ENCODE measurements around the gene SIT1. TPM values are rescaled to one million over a fixed set of nuclear protein-coding genes. Genes with fewer than 3 reads are reported as not detected.

SIT1 gene
- polyA plus RNA-seq, 1 donor (not counting 4 experiments of a cell fraction or from before 2014, with no cell fraction given): not detected

DNA sequence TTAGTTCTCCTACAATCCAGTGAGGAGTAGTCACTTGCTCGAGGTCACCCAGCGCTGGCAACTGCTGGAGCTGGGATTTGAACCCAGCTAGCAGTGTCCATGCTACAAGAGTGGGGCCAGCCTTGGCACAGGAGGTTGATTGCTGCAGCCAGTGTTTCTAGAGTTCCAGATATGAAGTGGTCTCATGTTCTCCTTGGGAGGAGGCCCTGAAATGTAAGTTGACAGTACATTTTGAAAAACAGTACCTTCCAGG lies 8.2 kb upstream of the SIT1 start:
- H3K9ac ChIP-seq (ENCODE audit: control insufficient read depth, extremely low read depth, insufficient read depth, low read length): peak overlapping the region; percentile 82
- no peak for FAIRE-seq
- H4K20me1 ChIP-seq (ENCODE audit: control insufficient read depth, extremely low read depth, insufficient read depth, low read length): no peaks in the 10 kb centered on the region
- peak overlapping the region; percentile 49 for H3K27ac ChIP-seq (ENCODE audit: control insufficient read depth, insufficient read depth, low read length)
- TF ChIP-seq EZH2 (IDR thresholded peaks at IDR 0.05; ENCODE audit: low read length): no peak
- TF ChIP-seq, protein P1, sequence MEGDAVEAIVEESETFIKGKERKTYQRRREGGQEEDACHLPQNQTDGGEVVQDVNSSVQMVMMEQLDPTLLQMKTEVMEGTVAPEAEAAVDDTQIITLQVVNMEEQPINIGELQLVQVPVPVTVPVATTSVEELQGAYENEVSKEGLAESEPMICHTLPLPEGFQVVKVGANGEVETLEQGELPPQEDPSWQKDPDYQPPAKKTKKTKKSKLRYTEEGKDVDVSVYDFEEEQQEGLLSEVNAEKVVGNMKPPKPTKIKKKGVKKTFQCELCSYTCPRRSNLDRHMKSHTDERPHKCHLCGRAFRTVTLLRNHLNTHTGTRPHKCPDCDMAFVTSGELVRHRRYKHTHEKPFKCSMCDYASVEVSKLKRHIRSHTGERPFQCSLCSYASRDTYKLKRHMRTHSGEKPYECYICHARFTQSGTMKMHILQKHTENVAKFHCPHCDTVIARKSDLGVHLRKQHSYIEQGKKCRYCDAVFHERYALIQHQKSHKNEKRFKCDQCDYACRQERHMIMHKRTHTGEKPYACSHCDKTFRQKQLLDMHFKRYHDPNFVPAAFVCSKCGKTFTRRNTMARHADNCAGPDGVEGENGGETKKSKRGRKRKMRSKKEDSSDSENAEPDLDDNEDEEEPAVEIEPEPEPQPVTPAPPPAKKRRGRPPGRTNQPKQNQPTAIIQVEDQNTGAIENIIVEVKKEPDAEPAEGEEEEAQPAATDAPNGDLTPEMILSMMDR (optimal IDR thresholded peaks at IDR 0.05 in 1 of 3, IDR thresholded peaks at IDR 0.05 in 1 of 3, conservative IDR thresholded peaks at IDR 0.05 in 1 of 3; ENCODE audit: extremely low read depth in 1 of 3, insufficient read depth in 2 of 3, low read length in 3 of 3): no peak
- peak overlapping the region; percentile 80 for H3K4me2 ChIP-seq (ENCODE audit: control insufficient read depth, extremely low read depth, insufficient read depth, low read depth, low read length)
- H3K36me3 ChIP-seq (ENCODE audit: control insufficient read depth in 2 of 2, extremely low read depth in 1 of 2, insufficient read depth in 2 of 2, low read length in 2 of 2): peaks cover 1 to 13% of the 10 kb centered on the region in 2 experiments
- peak overlapping the region; percentile 73 to 84 (median 81) for H3K4me3 ChIP-seq (ENCODE audit: control insufficient read depth in 2 of 3, extremely low read depth in 1 of 3, insufficient read depth in 2 of 3, low read depth in 1 of 3, low read length in 3 of 3)
- H3K4me1 ChIP-seq (ENCODE audit: control insufficient read depth, extremely low read depth, insufficient read depth, low read length): peaks cover 13% of the 10 kb centered on the region
- H3K9me1 ChIP-seq (ENCODE audit: control insufficient read depth, extremely low read depth, insufficient read depth, low read length): no peaks in the 10 kb centered on the region
- dilution Hi-C loops (cut with MboI; ENCODE audit: extremely low pct_ligation_motif_present, low sequenced_read_pairs): no loop called here
- DNase-seq (ENCODE audit: low read depth, low spot score): no peak
- peak overlapping the region; percentile 53 for H2AFZ ChIP-seq (ENCODE audit: control insufficient read depth, low read length)
- peaks cover 3% of the 10 kb centered on the region for H3K27me3 ChIP-seq (ENCODE audit: control insufficient read depth, extremely low read depth, insufficient read depth, low read length)
- H3K79me2 ChIP-seq (ENCODE audit: control insufficient read depth, insufficient read depth, low read length): peaks cover 2% of the 10 kb centered on the region
- no peaks in the 10 kb centered on the region for H3K9me3 ChIP-seq (ENCODE audit: control insufficient read depth, low read depth, low read length)

DNA sequence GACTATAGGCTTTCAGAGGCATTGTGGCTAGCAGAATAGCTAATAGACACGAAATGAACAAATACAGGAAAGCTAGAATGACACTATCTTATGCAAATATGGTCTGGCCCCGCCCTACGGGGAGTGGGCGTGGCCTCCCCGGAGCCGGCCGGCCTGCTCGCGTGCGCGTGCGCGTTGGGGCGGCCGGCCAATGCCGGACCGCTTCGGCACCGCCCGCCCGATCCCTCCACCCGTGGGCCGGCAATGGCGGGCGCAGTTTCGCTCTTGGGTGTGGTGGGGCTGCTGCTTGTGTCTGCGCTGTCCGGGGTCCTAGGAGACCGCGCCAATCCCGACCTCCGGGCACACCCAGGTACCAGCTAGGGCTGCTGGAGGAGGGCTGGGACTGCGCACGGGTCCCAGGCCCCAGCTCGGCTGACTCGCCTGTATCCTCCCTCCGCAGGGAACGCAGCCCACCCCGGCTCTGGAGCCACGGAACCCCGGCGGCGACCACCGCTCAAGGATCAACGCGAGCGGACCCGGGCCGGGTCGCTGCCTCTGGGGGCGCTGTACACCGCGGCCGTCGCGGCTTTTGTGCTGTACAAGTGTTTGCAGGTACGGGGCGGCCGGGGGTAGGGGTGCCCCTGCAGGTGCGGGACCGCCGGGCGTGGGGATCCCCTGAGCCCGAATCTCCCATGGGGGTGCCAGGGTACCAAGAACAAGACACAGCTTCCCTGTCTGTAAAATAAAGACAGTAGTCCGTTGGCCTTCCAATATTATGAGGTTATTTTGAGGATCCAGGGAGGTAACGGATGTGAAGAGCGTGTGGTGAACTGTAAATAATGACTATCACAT lies 7.6 kb upstream of the SIT1 start, which contains the start of gene CCDC107:
Gene CCDC107 (plus strand): TSS at position 156 of the 831 bp plus-strand sequence. CDS start 88 bp downstream, at position 244.
- Histone ChIP-seq H4K20me1 (ENCODE audit: control insufficient read depth, extremely low read depth, insufficient read depth, low read length) (no peaks in the 10 kb centered on the region), H3K36me3 (ENCODE audit: control insufficient read depth in 2 of 2, extremely low read depth in 1 of 2, insufficient read depth in 2 of 2, low read length in 2 of 2) (peaks cover 1 to 13% of the 10 kb centered on the region in 2 experiments), H3K9ac (ENCODE audit: control insufficient read depth, extremely low read depth, insufficient read depth, low read length) (peak within 1 kb of the TSS; percentile 82), H3K9me3 (ENCODE audit: control insufficient read depth, low read depth, low read length) (no peaks in the 10 kb centered on the region), H3K4me1 (ENCODE audit: control insufficient read depth, extremely low read depth, insufficient read depth, low read length) (peaks cover 13% of the 10 kb centered on the region), H2AFZ (ENCODE audit: control insufficient read depth, low read length) (peak within 1 kb of the TSS; percentile 90), H3K27ac (ENCODE audit: control insufficient read depth, insufficient read depth, low read length) (peak within 1 kb of the TSS; percentile 92), H3K27me3 (ENCODE audit: control insufficient read depth, extremely low read depth, insufficient read depth, low read length) (peaks cover 3% of the 10 kb centered on the region), H3K9me1 (ENCODE audit: control insufficient read depth, extremely low read depth, insufficient read depth, low read length) (no peaks in the 10 kb centered on the region), H3K4me3 (ENCODE audit: control insufficient read depth in 2 of 3, extremely low read depth in 1 of 3, insufficient read depth in 2 of 3, low read depth in 1 of 3, low read length in 3 of 3) (peak within 1 kb of the TSS; percentile 73 to 84 (median 81)), H3K79me2 (ENCODE audit: control insufficient read depth, insufficient read depth, low read length) (peaks cover 2% of the 10 kb centered on the region), H3K4me2 (ENCODE audit: control insufficient read depth, extremely low read depth, insufficient read depth, low read depth, low read length) (peak within 1 kb of the TSS; percentile 87)
- DNase-seq (ENCODE audit: low read depth, low spot score): no peak
- TF ChIP-seq EZH2 (IDR thresholded peaks at IDR 0.05; ENCODE audit: low read length): no peak
- TF ChIP-seq, protein P1 (optimal IDR thresholded peaks at IDR 0.05 in 1 of 3, IDR thresholded peaks at IDR 0.05 in 1 of 3, conservative IDR thresholded peaks at IDR 0.05 in 1 of 3; ENCODE audit: extremely low read depth in 1 of 3, insufficient read depth in 2 of 3, low read length in 3 of 3): peak in 2 of 3 experiments; percentile 62 to 87
- FAIRE-seq: no peak
- dilution Hi-C loops (cut with MboI; ENCODE audit: extremely low pct_ligation_motif_present, low sequenced_read_pairs): no loop called here
